ENCODE results near the gene CREB3L2. TPM values are rescaled to one million over a fixed set of nuclear protein-coding genes. Genes with fewer than 3 reads are reported as not detected.

Gene CREB3L2
- total and polyA plus RNA-seq, 2 of the 4 experiments (the other 2 are of a cell fraction): 42.3 to 57.9 TPM

GRCh38 chr7:137890449-137890921 is 111.4 kb downstream of the CREB3L2 start:
- BruUV-seq (replicated peaks): no TSS peak

More at GRCh38 chr7:137890449-137890921, 111.4 kb downstream of the CREB3L2 start:
- intact Hi-C loops (cut with micrococcal nuclease) (no loop called here), dilution Hi-C loops (cut with HindIII; ENCODE audit: low sequenced_read_pairs, unreplicated experiment) (no loop called here), in situ Hi-C loops (cut with MboI; ENCODE audit: low sequenced_read_pairs) (no loop called here)
- CTCF ChIA-PET: no interaction called here
- Histone ChIP-seq H2AFZ (replicated peaks; ENCODE audit: low read length, poor library complexity) (no peak overlapping the region), H2AK5ac (ENCODE audit: low read depth, low read length) (no peak overlapping the region), H2AK9ac (replicated peaks; ENCODE audit: low read depth, low read length, poor library complexity) (no peak overlapping the region), H2BK15ac (ENCODE audit: low read depth, low read length) (no peak overlapping the region), H3K27ac (ENCODE audit: insufficient read depth, low read length) (no peak overlapping the region), H3K18ac (ENCODE audit: low read depth, low read length) (no peak overlapping the region), H3K36me3 (ENCODE audit: control insufficient read depth, insufficient read depth, low read length) (peaks cover 53% of the 10 kb centered on the region), H3K4ac (ENCODE audit: low read depth, low read length) (no peak overlapping the region), H3K9ac (ENCODE audit: low read depth, low read length) (no peak overlapping the region), H3K9me1 (ENCODE audit: insufficient read depth, low read length) (peaks cover 11% of the 10 kb centered on the region), H3K23ac (ENCODE audit: low read depth, low read length) (no peak overlapping the region), H3K4me1 (ENCODE audit: control insufficient read depth, insufficient read depth, low read length) (peaks cover 5% of the 10 kb centered on the region; the same call in 1 of the 2 replicates), H2BK20ac (ENCODE audit: low read depth, low read length) (no peak overlapping the region), H3K79me1 (ENCODE audit: low read depth in 1 of 2, low read length in 2 of 2) (peaks cover 33 to 62% of the 10 kb centered on the region in 2 experiments), H3K27me3 (ENCODE audit: control insufficient read depth, insufficient read depth, low read length) (no peaks in the 10 kb centered on the region), H4K91ac (ENCODE audit: insufficient read depth, low read depth, low read length) (no peak overlapping the region), H3K14ac (replicated peaks; ENCODE audit: low read depth, low read length) (0 out of 2 replicates have a peak overlapping the region, but pooled peaks have one; percentile 28), H4K8ac (ENCODE audit: low read depth in 2 of 2, low read length in 2 of 2) (no peak overlapping the region; a peak in 1 of 4 replicates), H3K4me3 (ENCODE audit: insufficient read depth, low read depth, low read length) (no peak overlapping the region), H2BK120ac (ENCODE audit: low read depth, low read length) (peak overlapping the region; percentile 33; the same call in 1 of the 2 replicates), H3K56ac (ENCODE audit: extremely low read depth, insufficient read depth, low read length) (no peak overlapping the region), H4K20me1 (ENCODE audit: insufficient read depth, low read length) (no peaks in the 10 kb centered on the region), H3K4me2 (ENCODE audit: low read depth, low read length) (no peak overlapping the region), H4K5ac (ENCODE audit: low read depth, low read length) (no peak overlapping the region), H3K9me3 (ENCODE audit: control insufficient read depth, insufficient read depth, low read length) (no peaks in the 10 kb centered on the region), H2BK5ac (ENCODE audit: low read depth, low read length, poor library complexity, severe bottlenecking) (no peak overlapping the region)
- no peak for ATAC-seq (ENCODE audit: low read depth)
- POLR2A ChIA-PET (ENCODE audit: unreplicated experiment): no interaction called here
- DNase-seq: no peak
- TF ChIP-seq ELK1 (IDR thresholded peaks at IDR 0.05; ENCODE audit: borderline replicate concordance, low read depth, low read length) (no peak), USF2 (IDR thresholded peaks at IDR 0.05; ENCODE audit: low read depth, low read length) (no peak), MXI1 (IDR thresholded peaks at IDR 0.05; ENCODE audit: borderline replicate concordance, low read depth, low read length) (no peak)
- 62% methylated on average over 2 of the region's 3 CpGs; no CpG with 5 or more reads in 1 of the 2 experiments for WGBS, 2 experiments (ENCODE audit: extremely low coverage in 2 of 2, insufficient read length in 1 of 2)
